ENCODE measurements around the gene CASZ1. TPM values are rescaled to one million over a fixed set of nuclear protein-coding genes. Genes with fewer than 3 reads are reported as not detected.

Gene CASZ1
- total and polyA plus RNA-seq, 9 of the 15 experiments (the other 6 are each of a cell fraction or from before 2014, with no cell fraction given): 0.01 to 4.0 (median 0.76) TPM; not detected in 1

DNA sequence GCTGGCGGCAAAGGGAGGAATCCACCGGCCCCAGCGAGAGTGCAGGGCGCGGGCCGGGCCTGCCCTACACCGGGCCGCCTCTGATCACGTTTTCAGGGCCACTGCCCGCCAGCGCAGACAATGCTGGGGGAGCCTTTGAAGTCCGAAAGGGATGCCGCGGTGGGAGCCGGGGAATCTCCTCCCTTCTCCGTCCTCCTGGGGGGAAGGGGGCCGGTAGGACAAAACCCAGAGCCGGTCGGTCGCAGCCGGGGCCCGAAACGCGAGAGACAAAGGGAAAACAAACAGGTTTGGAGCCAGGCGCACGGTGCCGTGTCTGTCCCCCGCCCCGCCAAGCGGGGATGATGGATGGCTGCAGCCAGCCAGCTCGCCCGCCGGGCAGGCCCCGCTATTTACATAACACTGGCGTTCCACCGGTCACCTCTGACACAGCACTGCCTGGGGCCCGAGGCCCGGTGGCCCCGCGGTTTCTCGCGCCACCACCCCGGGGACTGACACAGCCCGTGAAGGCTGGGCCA is 92.0 kb downstream of the CASZ1 start (continued):
- TF ChIP-seq, protein P1, sequence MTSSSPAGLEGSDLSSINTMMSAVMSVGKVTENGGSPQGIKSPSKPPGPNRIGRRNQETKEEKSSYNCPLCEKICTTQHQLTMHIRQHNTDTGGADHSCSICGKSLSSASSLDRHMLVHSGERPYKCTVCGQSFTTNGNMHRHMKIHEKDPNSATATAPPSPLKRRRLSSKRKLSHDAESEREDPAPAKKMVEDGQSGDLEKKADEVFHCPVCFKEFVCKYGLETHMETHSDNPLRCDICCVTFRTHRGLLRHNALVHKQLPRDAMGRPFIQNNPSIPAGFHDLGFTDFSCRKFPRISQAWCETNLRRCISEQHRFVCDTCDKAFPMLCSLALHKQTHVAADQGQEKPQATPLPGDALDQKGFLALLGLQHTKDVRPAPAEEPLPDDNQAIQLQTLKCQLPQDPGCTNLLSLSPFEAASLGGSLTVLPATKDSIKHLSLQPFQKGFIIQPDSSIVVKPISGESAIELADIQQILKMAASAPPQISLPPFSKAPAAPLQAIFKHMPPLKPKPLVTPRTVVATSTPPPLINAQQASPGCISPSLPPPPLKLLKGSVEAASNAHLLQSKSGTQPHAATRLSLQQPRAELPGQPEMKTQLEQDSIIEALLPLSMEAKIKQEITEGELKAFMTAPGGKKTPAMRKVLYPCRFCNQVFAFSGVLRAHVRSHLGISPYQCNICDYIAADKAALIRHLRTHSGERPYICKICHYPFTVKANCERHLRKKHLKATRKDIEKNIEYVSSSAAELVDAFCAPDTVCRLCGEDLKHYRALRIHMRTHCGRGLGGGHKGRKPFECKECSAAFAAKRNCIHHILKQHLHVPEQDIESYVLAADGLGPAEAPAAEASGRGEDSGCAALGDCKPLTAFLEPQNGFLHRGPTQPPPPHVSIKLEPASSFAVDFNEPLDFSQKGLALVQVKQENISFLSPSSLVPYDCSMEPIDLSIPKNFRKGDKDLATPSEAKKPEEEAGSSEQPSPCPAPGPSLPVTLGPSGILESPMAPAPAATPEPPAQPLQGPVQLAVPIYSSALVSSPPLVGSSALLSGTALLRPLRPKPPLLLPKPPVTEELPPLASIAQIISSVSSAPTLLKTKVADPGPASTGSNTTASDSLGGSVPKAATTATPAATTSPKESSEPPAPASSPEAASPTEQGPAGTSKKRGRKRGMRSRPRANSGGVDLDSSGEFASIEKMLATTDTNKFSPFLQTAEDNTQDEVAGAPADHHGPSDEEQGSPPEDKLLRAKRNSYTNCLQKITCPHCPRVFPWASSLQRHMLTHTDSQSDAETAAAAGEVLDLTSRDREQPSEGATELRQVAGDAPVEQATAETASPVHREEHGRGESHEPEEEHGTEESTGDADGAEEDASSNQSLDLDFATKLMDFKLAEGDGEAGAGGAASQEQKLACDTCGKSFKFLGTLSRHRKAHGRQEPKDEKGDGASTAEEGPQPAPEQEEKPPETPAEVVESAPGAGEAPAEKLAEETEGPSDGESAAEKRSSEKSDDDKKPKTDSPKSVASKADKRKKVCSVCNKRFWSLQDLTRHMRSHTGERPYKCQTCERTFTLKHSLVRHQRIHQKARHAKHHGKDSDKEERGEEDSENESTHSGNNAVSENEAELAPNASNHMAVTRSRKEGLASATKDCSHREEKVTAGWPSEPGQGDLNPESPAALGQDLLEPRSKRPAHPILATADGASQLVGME (CRISPR knock-in tag; IDR thresholded peaks at IDR 0.05): 0 out of 2 replicates have a peak, but pooled peaks have one; percentile 1
- no peak for TF ChIP-seq ZNF695 (CRISPR knock-in tag; IDR thresholded peaks at IDR 0.05)
- no peak for TF ChIP-seq ZNF717 (CRISPR knock-in tag; IDR thresholded peaks at IDR 0.05)
- no peak for TF ChIP-seq THRAP3 (IDR thresholded peaks at IDR 0.05; ENCODE audit: borderline replicate concordance)
- no peak for TF ChIP-seq MTA2 (IDR thresholded peaks at IDR 0.05; ENCODE audit: low read depth)
- TF ChIP-seq PTBP1 (IDR thresholded peaks at IDR 0.05; ENCODE audit: low read depth, low read length): no peak
- TF ChIP-seq HLTF (IDR thresholded peaks at IDR 0.05): no peak
- no peak for TF ChIP-seq RBM17 (IDR thresholded peaks at IDR 0.05; ENCODE audit: borderline replicate concordance, low read depth, low read length)
- no peak for TF ChIP-seq MXD1 (CRISPR knock-in tag; IDR thresholded peaks at IDR 0.05; ENCODE audit: borderline replicate concordance, poor library complexity, severe bottlenecking)
- TF ChIP-seq CEBPB (tag; IDR thresholded peaks at IDR 0.05): no peak
- no peak for TF ChIP-seq ETV1 (tag; conservative IDR thresholded peaks at IDR 0.05; ENCODE audit: low read depth)
- TF ChIP-seq, protein P2, sequence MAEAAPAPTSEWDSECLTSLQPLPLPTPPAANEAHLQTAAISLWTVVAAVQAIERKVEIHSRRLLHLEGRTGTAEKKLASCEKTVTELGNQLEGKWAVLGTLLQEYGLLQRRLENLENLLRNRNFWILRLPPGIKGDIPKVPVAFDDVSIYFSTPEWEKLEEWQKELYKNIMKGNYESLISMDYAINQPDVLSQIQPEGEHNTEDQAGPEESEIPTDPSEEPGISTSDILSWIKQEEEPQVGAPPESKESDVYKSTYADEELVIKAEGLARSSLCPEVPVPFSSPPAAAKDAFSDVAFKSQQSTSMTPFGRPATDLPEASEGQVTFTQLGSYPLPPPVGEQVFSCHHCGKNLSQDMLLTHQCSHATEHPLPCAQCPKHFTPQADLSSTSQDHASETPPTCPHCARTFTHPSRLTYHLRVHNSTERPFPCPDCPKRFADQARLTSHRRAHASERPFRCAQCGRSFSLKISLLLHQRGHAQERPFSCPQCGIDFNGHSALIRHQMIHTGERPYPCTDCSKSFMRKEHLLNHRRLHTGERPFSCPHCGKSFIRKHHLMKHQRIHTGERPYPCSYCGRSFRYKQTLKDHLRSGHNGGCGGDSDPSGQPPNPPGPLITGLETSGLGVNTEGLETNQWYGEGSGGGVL (CRISPR knock-in tag; IDR thresholded peaks at IDR 0.05): no peak
- no peak for TF ChIP-seq HSF4 (CRISPR knock-in tag; IDR thresholded peaks at IDR 0.05; ENCODE audit: borderline replicate concordance)
- peak; percentile 70 for TF ChIP-seq MEIS2 (IDR thresholded peaks at IDR 0.05; ENCODE audit: partially characterized antibody)
- no peak for TF ChIP-seq SMARCC2 (IDR thresholded peaks at IDR 0.05; ENCODE audit: low read depth)
- TF ChIP-seq, protein P3, sequence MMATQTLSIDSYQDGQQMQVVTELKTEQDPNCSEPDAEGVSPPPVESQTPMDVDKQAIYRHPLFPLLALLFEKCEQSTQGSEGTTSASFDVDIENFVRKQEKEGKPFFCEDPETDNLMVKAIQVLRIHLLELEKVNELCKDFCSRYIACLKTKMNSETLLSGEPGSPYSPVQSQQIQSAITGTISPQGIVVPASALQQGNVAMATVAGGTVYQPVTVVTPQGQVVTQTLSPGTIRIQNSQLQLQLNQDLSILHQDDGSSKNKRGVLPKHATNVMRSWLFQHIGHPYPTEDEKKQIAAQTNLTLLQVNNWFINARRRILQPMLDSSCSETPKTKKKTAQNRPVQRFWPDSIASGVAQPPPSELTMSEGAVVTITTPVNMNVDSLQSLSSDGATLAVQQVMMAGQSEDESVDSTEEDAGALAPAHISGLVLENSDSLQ (IDR thresholded peaks at IDR 0.05): peak; percentile 61
- no peak for TF ChIP-seq ZNF224 (CRISPR knock-in tag; IDR thresholded peaks at IDR 0.05)
- TF ChIP-seq SMARCA4 (IDR thresholded peaks at IDR 0.05): no peak
- TF ChIP-seq, protein P4, sequence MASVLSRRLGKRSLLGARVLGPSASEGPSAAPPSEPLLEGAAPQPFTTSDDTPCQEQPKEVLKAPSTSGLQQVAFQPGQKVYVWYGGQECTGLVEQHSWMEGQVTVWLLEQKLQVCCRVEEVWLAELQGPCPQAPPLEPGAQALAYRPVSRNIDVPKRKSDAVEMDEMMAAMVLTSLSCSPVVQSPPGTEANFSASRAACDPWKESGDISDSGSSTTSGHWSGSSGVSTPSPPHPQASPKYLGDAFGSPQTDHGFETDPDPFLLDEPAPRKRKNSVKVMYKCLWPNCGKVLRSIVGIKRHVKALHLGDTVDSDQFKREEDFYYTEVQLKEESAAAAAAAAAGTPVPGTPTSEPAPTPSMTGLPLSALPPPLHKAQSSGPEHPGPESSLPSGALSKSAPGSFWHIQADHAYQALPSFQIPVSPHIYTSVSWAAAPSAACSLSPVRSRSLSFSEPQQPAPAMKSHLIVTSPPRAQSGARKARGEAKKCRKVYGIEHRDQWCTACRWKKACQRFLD (CRISPR knock-in tag; IDR thresholded peaks at IDR 0.05): peak; percentile 41; the same call in 1 of the 2 replicates
